NCI-H526 treated with DMSO at 0.1 percent for 48 hours (cell line): ENCODE measurements around the gene HTT-AS.
"Not testable (repeated sequence)": the region's sequence is repeated elsewhere in the genome, so short reads cannot be mapped to it uniquely, and the experiment has no call there.

Experiments used
- DNase-seq: peaks from one replicate; lab custom pipeline; 2025; lab: John Stamatoyannopoulos, UW

HTT-AS gene

DNA sequence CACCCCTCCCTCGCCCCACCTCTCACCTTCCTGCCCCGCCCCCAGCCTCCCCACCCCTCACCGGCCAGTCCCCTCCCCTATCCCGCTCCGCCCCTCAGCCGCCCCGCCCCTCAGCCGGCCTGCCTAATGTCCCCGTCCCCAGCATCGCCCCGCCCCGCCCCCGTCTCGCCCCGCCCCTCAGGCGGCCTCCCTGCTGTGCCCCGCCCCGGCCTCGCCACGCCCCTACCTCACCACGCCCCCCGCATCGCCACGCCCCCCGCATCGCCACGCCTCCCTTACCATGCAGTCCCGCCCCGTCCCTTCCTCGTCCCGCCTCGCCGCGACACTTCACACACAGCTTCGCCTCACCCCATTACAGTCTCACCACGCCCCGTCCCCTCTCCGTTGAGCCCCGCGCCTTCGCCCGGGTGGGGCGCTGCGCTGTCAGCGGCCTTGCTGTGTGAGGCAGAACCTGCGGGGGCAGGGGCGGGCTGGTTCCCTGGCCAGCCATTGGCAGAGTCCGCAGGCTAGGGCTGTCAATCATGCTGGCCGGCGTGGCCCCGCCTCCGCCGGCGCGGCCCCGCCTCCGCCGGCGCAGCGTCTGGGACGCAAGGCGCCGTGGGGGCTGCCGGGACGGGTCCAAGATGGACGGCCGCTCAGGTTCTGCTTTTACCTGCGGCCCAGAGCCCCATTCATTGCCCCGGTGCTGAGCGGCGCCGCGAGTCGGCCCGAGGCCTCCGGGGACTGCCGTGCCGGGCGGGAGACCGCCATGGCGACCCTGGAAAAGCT lies at the start of gene HTT-AS, which contains the start of gene HTT:
Gene HTT-AS, minus strand, starts transcription at position 461 of the 768 bp plus-strand sequence.
Gene HTT, plus strand, starts transcription at position 604 of the 768 bp plus-strand sequence. Its CDS starts 145 bp downstream, at position 749.
- DNase-seq: peak; percentile 82

DNA sequence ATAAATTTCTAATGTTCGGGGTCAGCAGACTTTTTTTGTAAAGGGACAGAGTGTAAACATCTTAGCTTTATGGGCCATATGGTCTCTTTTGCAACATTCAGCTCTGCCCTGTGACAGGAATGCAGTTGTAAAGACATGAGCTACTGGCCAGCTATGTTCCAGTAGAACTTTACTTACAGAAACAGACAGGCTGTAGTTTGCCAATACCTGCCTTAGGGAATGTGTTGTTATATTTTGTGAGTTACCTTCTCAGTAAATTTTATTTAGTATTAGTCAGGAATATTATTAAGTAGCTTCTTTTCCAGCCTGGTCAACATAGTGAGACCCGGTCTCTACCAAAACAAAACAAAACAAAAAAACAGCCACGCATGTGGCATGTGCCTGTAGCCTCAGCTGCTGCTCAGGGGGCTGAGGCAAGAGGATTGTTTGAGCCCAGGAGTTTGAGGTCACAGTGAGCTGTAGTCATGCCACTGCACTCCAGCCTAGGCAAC lies 48.9 kb upstream of the HTT-AS start:
- DNase-seq: no peak

DNA sequence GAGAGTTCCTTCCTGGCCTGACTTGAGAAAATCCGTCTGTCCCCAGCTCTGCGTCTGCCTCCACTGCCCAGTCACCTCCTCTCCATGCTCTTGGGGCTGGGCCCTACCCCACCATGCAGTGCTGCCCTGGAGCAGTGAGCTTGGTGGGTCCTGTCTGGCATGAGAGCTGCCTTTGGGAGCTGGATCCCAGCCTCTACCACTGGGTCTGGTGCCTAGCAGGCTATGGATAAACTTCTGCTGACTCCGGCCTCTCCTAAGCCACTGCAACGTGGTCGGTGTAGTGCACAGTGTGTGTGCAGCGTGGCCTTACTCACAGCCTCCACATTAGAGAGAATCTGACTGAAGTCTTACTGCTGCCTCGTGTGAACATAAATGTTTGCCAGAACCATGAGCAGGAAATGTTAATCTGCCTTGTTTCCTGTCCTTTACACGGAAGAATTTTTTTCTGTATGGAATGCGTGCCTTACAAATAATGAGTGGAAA lies 47.8 kb upstream of the HTT-AS start:
- DNase-seq: no peak

DNA sequence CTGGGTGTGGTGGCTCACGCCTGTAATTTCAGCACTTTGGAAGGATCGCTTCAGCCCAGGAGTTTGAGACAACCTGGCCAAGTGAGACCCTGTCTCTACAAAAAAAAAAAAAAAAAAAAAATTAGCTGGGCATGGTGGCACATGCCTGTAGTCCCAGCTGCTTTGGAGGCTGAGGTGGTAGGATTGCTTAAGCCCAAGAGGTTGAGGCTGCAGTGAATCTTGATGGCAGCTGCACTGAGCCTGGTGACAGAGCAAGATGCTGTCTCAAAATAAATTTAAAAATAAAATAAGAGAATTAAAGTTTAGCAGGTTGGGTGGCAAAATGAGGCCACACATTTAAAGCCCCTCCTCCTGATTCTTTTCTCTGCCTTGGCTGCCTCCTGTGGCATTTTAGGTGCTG lies 47.3 kb upstream of the HTT-AS start:
- no peak for DNase-seq

DNA sequence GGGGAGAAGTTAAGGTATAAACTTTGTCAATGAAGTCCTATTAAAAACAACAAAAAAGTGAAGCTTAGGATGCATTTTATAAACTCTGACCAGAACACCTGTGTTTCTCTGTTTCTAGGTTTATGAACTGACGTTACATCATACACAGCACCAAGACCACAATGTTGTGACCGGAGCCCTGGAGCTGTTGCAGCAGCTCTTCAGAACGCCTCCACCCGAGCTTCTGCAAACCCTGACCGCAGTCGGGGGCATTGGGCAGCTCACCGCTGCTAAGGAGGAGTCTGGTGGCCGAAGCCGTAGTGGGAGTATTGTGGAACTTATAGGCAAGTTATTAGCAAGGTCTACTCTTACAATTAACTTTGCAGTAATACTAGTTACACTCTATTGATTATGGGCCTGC lies 46.8 kb upstream of the HTT-AS start:
- no peak for DNase-seq

DNA sequence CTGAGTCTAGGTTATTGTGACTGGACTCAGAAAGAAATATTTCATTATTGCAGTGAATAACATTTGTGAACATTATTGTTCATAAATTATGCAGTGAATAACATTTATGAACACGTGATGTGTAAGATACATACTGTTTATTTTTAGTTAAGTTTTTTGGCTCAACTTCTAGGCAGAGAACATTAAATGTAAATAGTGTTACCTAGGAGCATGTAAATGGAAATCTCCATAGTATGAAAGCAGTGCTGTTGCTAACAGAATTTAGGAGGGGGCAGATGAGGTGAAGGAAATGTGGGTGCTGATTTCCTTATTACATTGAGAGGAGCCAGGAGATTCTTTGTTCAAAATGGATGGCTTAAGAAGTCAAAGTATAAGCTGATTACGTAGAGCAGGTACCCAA lies 45.1 kb upstream of the HTT-AS start:
- DNase-seq: no peak

DNA sequence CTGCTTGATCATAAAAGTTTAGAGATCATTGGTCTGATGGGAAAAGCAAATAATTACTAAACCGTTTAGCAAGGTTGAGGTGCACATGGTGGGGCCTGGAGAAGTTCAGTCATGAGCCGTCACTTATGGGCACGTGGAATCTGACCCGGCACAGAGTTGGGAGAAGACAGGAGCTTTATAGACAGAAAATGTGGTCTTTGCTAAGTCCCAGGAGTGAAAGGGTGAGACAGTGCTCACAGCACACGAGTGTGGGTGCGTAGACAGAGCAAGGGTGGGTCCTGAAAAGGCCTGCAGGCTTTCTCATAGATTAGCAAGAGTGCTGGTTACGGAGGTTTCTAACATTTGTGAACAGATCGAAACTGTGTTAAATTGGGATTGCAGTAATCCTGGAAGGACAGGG lies 44.0 kb upstream of the HTT-AS start:
- no peak for DNase-seq

DNA sequence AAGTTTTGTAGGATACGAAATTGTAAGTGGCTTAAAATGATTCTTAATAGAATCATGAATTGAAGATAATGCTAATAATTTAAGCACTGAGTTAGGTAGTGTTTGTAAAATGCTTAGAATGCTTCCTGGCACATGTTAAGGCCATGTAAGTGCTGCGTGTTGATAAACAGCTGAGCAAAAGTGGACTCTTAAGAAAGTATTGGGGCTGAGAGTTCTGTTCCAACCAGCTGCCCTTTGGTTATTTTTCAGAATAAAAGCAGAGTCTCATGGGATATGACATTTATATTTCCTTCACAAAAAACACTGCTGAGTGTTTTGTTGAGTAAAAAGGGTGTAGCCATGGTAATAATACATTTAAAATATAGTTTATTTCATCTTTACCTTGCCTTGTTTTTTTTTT lies 42.6 kb upstream of the HTT-AS start:
- no peak for DNase-seq

DNA sequence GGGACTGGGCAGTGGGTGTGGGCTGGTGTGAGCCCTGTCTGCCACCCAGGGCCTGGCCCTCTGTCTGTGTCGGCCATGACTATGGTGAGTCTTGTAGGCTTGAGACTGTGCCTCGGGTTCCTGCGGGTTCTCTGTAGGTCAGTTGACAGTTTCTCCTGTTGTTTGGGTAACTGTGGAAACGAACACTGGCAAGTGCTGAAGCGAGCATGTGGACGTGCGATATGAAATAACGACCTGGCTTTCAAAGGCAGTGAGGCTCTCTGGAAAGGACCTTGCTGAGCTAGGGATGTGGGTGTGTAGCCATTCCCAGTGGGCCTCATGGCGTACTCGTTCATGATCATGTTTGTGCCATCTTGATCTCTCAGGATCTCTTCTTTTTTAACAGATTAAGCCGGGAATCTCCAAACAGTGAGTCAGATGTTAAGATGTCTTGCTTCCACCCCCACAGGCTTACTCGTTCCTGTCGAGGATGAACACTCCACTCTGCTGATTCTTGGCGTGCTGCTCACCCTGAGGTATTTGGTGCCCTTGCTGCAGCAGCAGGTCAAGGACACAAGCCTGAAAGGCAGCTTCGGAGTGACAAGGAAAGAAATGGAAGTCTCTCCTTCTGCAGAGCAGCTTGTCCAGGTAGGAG lies 41.4 kb upstream of the HTT-AS start:
- DNase-seq: no peak

DNA sequence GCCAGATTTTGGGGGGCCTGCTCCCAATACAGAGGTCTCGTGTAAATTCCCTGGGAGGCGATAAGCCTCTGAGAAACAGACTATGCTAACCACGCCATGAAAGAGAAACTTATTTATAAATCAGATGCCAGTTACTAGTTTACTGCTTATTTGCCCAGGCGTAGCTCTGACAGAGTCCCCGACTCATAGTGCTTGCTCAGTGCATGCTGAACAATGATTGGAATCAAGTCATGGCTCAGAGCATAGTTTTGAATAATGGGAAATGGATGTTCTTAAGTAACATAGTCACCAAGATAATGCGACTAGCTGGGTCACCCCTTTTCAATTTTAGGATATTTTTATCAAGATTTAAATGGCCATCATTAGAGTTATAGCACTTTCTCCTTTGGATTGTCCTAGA lies 40.0 kb upstream of the HTT-AS start:
- DNase-seq: no peak

DNA sequence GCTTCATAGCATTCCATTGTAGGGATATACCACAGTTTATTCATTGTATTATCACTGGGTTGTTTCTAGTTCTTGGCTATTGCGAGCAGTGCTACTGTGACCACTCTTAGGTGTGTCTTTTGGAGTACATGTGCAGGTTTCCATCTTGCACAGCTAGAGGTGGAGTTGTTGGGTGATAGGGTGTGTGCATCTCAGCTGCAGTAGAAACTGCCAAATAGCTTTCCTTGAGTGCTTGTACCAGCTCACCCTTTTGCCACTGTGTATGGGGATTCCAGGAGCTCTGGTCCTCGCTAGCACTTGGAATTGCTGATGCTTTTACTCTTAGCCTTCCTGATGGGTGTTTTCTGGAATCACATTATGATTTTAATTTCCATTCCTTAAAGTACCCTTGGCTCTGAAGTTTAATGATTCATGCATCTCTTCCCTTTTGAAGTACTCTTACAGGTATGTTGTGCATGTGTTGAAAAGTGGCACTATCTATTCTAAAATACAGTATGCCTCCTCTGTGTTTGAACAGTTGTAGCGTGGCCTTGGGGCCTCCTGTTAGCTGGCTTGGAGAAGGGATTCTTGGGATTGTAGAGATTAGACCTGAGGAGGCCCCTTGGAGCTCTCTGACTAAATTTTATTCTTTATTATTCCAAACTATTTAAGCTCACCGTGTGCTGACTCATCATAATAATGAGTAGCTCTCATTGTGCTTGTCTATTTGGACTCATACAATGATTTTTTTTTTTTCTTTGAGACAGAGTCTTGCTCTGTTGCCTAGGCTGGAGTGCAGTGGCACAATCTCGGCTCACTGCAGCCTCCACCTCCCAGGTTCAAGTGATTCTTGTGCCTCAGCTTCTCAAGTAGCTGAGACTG lies 38.5 kb upstream of the HTT-AS start:
- DNase-seq: no peak

DNA sequence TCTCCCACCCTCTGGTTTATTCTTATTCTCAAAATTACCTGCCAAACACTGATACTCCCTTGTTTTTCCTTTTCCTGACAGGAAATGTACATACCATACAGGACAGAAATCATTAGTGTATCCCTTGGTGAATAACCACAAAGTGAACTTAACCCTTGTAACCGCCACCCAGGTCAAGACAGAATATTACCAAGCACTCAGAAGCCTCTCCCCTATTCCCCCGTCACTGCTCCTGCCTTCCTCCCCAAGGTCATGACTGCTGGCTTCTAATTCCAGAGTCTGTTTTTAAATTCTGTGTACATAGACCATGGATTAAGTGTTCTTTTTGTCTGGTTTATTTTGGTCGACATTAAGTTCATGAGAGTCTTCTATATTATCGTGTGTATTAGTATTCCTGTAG lies 37.9 kb upstream of the HTT-AS start:
- DNase-seq: no peak

DNA sequence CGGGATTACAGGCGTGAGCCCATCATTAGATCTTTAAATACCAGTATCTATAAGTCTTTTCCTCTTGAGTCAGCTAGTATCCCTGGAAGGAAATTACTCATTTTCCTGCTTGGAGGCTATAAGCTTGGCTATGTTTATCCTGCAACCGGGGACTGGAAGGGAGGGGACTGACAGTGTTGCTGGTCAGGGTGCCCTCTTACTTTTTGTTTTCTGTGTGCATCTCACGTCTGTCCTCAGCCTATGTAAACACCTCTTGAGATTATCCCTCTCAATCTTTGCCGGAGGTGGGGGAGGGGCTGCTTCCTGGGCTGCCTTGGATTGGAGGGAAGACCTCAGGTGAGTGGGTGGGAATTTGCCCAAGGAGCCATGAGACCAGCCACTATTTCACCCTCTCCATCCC lies 37.1 kb upstream of the HTT-AS start:
- DNase-seq: no peak

DNA sequence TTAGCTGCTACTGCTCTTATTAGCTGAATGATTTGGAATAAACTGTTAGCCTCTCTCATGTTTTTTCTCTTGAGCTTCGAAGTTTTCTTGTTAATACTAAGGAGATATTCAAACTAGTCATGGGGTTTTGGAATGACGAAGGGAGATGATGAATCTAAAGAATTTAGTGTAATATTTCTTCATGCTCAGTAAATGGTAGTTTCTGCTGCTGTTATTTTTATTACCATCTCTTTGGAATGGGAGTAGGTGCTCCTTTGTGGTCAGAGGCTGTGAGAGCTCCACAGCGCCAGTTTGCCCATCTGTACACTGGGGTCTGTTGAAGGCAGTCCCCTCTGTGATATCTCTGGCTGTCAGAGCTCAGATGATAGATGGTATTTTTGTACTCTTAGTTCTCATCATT lies 33.9 kb upstream of the HTT-AS start:
- DNase-seq: no peak

DNA sequence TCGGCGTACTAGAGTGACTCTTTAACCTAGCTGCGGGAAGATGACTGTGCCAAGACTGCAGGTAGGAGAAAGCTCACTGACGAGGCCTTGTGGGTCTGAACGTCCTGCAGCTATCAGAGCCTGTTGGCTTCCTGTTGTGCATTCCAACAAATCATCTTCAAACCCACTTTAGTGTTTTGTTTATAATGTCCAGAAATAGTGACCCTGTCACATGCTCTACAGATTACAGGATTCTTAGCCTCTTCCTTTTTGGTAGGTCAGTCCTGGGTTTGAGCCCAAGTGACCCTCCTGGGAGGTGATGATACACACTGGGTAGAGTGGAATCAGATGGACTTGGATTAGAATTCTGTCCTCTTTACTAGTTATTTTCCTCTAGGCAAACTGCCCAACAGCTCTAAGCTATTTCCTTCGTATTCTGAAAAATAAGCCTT lies 33.4 kb upstream of the HTT-AS start:
- no peak for DNase-seq

DNA sequence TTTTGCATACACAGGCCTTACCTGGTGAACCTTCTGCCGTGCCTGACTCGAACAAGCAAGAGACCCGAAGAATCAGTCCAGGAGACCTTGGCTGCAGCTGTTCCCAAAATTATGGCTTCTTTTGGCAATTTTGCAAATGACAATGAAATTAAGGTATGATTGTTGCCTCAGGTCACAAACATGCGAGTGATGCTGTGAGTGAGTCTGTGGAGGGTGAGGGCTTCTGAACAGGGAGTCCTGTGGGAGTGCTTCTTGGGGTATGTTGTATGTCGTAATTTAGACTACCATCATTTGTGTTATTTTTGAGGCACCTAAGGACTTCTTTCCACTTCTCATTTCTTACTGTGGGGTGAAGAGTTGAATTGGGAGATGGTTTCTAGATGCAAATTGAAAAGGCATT lies 32.9 kb upstream of the HTT-AS start:
- no peak for DNase-seq

DNA sequence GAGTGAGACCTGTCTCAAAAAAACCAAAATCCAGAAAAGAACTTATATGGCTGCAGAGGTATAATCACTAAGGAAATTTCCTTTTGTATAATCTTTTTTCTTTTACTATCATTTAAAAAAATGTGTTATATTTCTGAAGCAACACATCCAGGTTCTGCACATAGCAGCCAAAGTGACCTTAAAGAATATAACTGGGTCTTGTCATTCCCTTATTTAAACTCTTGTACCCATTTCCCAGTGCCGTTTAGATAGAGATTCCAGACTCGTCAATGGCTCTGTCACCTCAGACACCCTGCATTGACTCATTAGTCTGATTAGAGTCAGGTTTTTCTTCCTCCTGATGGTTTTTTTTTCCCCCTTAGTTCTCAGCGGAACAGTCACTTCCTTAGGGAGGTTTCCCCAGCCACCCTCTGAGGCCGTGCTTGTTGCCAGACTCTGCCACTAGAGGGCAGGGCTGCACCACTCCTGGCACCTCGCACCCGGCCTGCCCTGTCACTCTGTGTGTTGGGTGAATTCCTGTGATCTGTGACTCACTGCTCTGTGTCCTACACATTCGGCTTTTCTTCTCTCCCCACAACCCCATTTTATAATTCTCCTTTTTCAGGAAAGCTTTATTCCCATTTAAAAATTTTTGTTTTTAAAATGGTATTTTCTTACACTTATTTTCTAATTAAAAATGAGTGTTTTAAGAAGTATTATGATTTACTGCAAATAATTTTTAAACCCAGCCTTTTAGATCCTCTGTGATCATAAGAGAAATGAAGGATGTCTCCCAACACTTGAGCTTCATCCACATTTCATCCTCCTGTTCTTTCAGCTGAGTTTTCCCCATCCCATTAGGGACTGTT lies 32.2 kb upstream of the HTT-AS start:
- DNase-seq: peak; percentile 3

DNA sequence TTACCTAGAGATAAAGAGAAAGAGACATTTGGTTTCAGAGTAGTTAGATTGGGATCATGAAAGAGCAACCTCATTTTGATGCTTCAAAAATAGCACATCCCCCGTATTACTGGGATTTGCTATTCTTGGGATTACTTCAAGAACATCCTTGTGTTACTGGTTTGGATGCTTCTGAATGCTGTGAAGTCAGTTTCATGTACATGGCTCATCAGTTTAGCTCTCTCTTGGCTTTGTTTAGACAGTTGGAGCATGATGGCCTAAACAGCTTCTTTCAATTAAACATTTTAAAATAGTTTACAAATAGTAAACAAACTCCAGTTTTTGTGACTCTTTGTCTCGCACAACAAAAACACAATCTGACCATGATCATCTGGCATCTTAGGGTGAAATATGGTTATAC lies 24.0 kb upstream of the HTT-AS start:
- no peak for DNase-seq

DNA sequence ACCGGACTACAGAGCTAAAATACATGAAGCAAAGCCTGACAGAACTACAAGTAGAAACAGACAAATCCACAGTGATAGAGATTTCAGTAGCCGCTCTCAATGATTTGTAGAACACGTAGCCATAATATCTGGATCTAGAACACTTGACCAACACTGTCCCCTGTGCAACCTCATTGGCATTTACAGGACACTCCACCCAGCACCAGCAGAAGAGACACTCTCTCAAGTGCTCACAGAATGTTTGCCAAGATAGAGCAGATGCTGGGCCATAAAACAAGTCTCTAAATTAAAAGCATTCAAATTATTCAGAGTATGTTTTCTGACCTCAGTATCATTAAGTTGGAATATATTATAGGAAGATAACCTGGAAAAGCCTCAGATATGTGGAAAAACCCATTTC lies 21.9 kb upstream of the HTT-AS start:
- no peak for DNase-seq

DNA sequence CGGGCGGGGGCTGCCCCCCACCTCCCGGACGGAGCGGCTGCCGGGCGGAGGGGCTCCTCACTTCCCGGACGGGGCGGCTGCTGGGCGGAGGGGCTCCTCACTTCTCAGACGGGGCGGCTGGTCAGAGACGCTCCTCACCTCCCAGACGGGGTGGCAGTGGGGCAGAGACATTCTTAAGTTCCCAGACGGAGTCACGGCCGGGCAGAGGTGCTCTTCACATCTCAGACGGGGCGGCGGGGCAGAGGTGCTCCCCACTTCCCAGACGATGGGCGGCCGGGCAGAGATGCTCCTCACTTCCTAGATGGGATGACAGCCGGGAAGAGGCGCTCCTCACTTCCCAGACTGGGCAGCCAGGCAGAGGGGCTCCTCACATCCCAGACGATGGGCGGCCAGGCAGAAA lies 20.4 kb upstream of the HTT-AS start:
- not testable (repeated sequence) for DNase-seq

DNA sequence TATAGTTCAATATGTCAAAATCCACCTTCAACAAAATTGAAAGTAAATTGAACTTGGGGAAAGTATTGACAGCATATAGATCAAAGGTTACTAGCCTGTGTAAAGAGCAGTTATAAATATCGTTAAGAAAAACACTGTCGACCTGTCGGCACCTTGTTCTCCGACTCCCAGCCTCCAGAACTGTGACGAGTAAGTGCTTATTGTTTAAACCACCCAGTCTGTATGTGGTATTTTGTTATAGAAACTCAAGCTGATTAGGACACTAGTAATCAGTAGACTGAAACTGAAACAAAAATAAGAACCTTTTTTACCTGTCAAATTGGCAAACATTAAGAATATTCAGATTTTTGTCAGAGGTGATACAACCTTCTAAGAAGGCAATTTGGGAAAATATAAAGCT lies 17.1 kb upstream of the HTT-AS start:
- DNase-seq: no peak
